IMR-90 (cell line): ENCODE results near the gene MACF1.

Source experiments
- CTCF ChIP-seq: conservative IDR thresholded peaks from 2 replicates; pipeline ENCODE4 v1.5.1; 2012; ENCODE audit warnings: mild to moderate bottlenecking, low read depth, low read length, improper control_type of control experiment
- NFE2L2 ChIP-seq: fragments of 150-350 bp; IDR thresholded peaks from 2 replicates; pipeline ENCODE4 v1.6.1; 2016; ENCODE audit warnings: low read depth, mild to moderate bottlenecking, low read length

- TF ChIP-seq CTCF (no peak), NFE2L2 (no peak)
Observed at GRCh38 chr1:39359028-39359570, 154.6 kb downstream of the MACF1 start.
